Measurements from ENCODE around the gene CTIF.
"Not testable (repeated sequence)": the region's sequence is repeated elsewhere in the genome, so short reads cannot be mapped to it uniquely, and the experiment has no call there.

CTIF gene

DNA sequence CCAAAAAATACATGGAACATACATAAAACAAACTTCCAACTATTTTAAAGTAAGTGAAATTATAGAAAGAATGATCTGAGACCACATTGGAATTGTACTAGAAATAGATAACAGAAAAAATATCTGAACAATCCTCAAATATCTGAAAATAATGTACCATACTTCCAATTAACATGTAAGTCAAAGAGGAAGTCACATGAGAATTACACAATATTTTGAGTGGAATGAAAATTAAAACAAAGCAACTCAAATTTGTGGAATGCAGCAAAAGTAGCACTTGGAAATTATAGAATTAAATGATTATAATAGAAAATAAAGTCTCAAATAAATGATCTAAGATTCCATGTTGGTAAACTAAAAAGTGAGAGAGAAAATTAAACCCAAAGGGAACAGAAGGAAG, 38.3 kb upstream of the CTIF start:
- TF ChIP-seq, protein P1, sequence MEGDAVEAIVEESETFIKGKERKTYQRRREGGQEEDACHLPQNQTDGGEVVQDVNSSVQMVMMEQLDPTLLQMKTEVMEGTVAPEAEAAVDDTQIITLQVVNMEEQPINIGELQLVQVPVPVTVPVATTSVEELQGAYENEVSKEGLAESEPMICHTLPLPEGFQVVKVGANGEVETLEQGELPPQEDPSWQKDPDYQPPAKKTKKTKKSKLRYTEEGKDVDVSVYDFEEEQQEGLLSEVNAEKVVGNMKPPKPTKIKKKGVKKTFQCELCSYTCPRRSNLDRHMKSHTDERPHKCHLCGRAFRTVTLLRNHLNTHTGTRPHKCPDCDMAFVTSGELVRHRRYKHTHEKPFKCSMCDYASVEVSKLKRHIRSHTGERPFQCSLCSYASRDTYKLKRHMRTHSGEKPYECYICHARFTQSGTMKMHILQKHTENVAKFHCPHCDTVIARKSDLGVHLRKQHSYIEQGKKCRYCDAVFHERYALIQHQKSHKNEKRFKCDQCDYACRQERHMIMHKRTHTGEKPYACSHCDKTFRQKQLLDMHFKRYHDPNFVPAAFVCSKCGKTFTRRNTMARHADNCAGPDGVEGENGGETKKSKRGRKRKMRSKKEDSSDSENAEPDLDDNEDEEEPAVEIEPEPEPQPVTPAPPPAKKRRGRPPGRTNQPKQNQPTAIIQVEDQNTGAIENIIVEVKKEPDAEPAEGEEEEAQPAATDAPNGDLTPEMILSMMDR (IDR thresholded peaks at IDR 0.05), result no peak
- no peaks in the 10 kb centered on the region for H3K9me3 ChIP-seq
- no peaks in the 10 kb centered on the region for H3K27me3 ChIP-seq
- no peak overlapping the region for H3K4me3 ChIP-seq (ENCODE audit: low read depth in 1 of 2, low read length in 1 of 2)
- H3K27ac ChIP-seq, result no peak overlapping the region
- H3K36me3 ChIP-seq, result no peaks in the 10 kb centered on the region
- no peaks in the 10 kb centered on the region for H3K4me1 ChIP-seq (ENCODE audit: control insufficient read depth in 1 of 2, insufficient read depth in 1 of 2, low read depth in 1 of 2, low read length in 1 of 2)

DNA sequence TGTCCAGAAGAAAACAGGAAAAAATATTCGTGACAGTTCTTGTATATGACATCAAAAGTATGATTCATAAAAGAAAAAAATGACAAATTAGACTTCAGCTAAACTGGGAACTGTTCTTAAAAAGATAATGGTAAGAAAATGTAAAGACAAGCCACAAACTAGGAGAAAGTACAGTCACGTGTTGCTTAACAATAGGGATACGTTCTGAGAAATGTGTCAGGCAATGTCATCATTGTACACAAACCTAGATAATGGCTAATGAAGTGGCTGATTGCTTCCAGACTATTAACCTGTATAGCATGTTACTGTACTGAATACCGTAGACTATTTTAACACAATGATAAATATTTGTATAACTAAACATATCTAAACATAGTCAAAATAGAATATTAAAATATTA, 35.9 kb upstream of the CTIF start:
- no peaks in the 10 kb centered on the region for H3K27me3 ChIP-seq
- no peaks in the 10 kb centered on the region for H3K9me3 ChIP-seq
- no peak overlapping the region for H3K4me3 ChIP-seq (ENCODE audit: low read depth in 1 of 2, low read length in 1 of 2)
- no peaks in the 10 kb centered on the region for H3K36me3 ChIP-seq
- no peaks in the 10 kb centered on the region for H3K4me1 ChIP-seq (ENCODE audit: control insufficient read depth in 1 of 2, insufficient read depth in 1 of 2, low read depth in 1 of 2, low read length in 1 of 2)
- H3K27ac ChIP-seq, result no peak overlapping the region
- TF ChIP-seq, protein P1 (IDR thresholded peaks at IDR 0.05), result no peak

DNA sequence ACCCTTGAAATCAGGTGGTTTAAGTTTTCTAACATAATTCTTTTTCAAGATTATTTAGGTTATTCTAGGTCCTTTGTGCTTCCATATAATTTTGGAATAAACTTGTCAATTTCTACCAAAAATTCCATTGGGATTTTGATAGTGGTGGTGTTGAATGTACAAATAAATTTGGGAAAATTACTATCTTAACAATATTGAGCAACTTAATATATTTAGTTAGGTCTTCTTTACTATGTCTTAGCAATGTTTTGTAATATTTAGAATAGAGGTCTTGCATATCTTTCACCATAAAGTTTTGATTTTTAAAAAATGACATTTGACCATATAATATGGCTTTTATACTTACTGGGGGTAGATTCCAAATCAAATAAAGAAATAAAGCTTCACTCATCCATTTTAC, 34.0 kb upstream of the CTIF start:
- no peak overlapping the region for H3K27ac ChIP-seq
- no peaks in the 10 kb centered on the region for H3K4me1 ChIP-seq (ENCODE audit: control insufficient read depth in 1 of 2, insufficient read depth in 1 of 2, low read depth in 1 of 2, low read length in 1 of 2)
- no peaks in the 10 kb centered on the region for H3K36me3 ChIP-seq
- H3K9me3 ChIP-seq, result no peaks in the 10 kb centered on the region
- no peaks in the 10 kb centered on the region for H3K27me3 ChIP-seq
- H3K4me3 ChIP-seq (ENCODE audit: low read depth in 1 of 2, low read length in 1 of 2), result no peak overlapping the region
- TF ChIP-seq, protein P1 (IDR thresholded peaks at IDR 0.05), result no peak

DNA sequence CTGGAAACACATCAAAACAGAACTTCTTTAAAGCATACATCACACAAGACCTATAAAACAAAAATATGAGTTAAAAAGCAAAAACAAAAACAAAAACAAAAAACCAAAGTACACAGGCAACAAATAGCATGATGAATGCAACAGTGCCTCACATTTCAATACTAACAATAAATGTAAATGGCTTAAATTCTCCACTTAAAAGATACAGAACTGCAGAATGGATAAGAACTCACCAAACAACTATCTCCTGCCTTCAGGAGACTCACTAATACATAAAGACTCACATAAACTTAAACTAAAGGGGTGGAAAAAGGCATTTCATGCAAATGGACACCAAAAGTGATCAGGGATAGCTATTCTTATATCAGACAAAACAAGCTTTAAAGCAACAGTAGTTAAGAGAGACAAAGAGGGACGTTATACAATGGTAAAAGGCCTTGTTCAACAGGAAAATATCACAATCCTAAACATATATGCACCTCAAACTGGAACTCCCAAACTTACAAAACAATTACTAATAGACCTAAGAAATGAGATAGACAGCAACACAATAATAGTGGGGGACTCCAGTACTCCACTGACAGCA, 31.8 kb upstream of the CTIF start:
- not testable (repeated sequence) for H3K9me3 ChIP-seq; H3K27me3 ChIP-seq; H3K36me3 ChIP-seq; H3K27ac ChIP-seq; H3K4me1 ChIP-seq (ENCODE audit: control insufficient read depth in 1 of 2, insufficient read depth in 1 of 2, low read depth in 1 of 2, low read length in 1 of 2); H3K4me3 ChIP-seq (ENCODE audit: low read depth in 1 of 2, low read length in 1 of 2)

DNA sequence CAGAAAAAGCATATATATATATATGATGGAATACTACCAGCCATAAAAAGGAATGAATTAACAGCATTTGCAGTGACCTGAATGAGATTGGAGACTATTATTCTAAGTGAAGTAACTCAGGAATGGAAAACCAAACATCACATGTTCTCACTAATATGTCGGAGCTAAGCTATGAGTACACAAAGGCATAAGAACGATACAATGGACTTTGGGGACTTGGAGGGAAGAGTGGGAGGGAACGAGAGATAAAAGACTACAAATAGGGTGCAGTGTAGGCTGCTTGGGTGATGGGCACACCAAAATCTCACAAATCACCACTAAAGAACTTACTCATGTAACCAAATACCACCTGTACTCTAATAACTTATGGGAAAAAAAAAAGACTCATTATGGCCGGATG, 26.3 kb upstream of the CTIF start:
- not testable (repeated sequence) for H3K4me3 ChIP-seq (ENCODE audit: low read depth in 1 of 2, low read length in 1 of 2); H3K4me1 ChIP-seq (ENCODE audit: control insufficient read depth in 1 of 2, insufficient read depth in 1 of 2, low read depth in 1 of 2, low read length in 1 of 2); H3K36me3 ChIP-seq; H3K27me3 ChIP-seq; H3K9me3 ChIP-seq; H3K27ac ChIP-seq

DNA sequence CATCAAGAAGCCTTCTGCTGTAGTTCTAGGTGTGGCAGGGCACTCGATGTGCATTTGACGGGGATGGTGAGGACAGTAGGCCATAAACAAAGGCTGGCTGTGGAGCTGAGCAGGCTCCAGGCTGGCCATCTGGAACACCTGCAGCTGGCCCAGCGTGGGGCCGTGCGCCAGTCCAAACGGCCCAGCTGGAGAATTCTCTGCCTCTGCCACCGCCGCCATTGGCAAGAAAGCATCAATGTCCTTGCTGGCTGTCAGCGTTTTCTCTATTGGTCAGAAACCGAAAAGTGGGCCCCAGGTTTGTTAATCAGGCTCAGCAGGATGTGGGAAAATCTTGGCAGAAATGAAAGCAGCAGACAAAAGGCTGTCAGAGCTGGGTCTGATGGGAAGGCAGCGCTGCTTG, 24.0 kb upstream of the CTIF start:
- Histone ChIP-seq H3K9me3 (no peaks in the 10 kb centered on the region), H3K4me3 (ENCODE audit: low read depth in 1 of 2, low read length in 1 of 2) (no peak overlapping the region), H3K36me3 (no peaks in the 10 kb centered on the region), H3K27ac (no peak overlapping the region), H3K27me3 (no peaks in the 10 kb centered on the region), H3K4me1 (ENCODE audit: control insufficient read depth in 1 of 2, insufficient read depth in 1 of 2, low read depth in 1 of 2, low read length in 1 of 2) (no peaks in the 10 kb centered on the region)
- TF ChIP-seq, protein P1 (IDR thresholded peaks at IDR 0.05), result no peak

DNA sequence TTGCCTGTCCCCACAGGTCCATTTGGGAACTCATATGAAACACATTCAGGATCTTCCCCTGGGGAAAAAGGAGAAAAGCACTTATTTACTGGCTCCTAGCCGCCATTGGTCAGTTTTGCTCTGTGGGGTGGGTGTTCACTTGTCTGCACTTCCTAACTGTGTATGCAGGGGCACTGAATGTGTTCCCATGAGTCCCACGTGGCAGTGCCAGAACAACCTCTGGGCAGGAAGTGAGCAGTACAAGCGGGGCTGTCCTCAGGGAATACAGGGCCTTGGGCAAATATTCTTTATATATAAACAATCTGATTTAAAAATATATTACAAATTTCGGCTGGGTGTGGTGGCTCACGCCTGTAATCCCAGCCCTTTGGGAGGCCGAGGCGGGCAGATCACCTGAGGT, 21.8 kb upstream of the CTIF start:
- Histone ChIP-seq H3K4me3 (ENCODE audit: low read depth in 1 of 2, low read length in 1 of 2) (no peak overlapping the region), H3K36me3 (no peaks in the 10 kb centered on the region), H3K4me1 (ENCODE audit: control insufficient read depth in 1 of 2, insufficient read depth in 1 of 2, low read depth in 1 of 2, low read length in 1 of 2) (no peaks in the 10 kb centered on the region), H3K9me3 (no peaks in the 10 kb centered on the region), H3K27me3 (peaks cover 8% of the 10 kb centered on the region), H3K27ac (no peak overlapping the region)
- TF ChIP-seq, protein P1 (IDR thresholded peaks at IDR 0.05), result no peak
